Activated T-helper 9 cell treated with anti-CD3 and anti-CD28 coated beads, Interleukin-2, amount 50 U/mL, for 16 hours (primary cell): ENCODE results near the gene PDLIM7.
"Not testable (repeated sequence)": the region's sequence is repeated elsewhere in the genome, so short reads cannot be mapped to it uniquely, and the experiment has no call there.

ENCODE experiments used
- DNase-seq: peaks from one replicate; pipeline ENCODE4 v3.0.0-alpha.2; 2020; ENCODE audit warnings: low read depth

Gene PDLIM7

GRCh38 chr5:177490311-177490991 is 7.0 kb downstream of the PDLIM7 start:
- DNase-seq, result no peak

GRCh38 chr5:177489119-177489716 is 8.2 kb downstream of the PDLIM7 start:
- no peak for DNase-seq

- DNase-seq, result no peak
Observed at GRCh38 chr5:177487975-177488374, 9.4 kb downstream of the PDLIM7 start.

GRCh38 chr5:177487144-177487543 is 10.3 kb downstream of the PDLIM7 start:
- DNase-seq, result no peak

GRCh38 chr5:177486256-177486655 is 11.1 kb downstream of the PDLIM7 start:
- DNase-seq, result no peak

GRCh38 chr5:177485753-177486152 is 11.7 kb downstream of the PDLIM7 start:
- not testable (repeated sequence) for DNase-seq

GRCh38 chr5:177484902-177485549 is 12.4 kb downstream of the PDLIM7 start:
- no peak for DNase-seq

- DNase-seq, result no peak
Observed at GRCh38 chr5:177483994-177484901, 13.2 kb downstream of the PDLIM7 start.

- no peak for DNase-seq
Observed at GRCh38 chr5:177483042-177483441, 14.4 kb downstream of the PDLIM7 start.

GRCh38 chr5:177482359-177482795 is 15.0 kb downstream of the PDLIM7 start:
- no peak for DNase-seq

- DNase-seq, result no peak
Observed at GRCh38 chr5:177479774-177480173, 17.6 kb downstream of the PDLIM7 start.

- DNase-seq, result no peak
Observed at GRCh38 chr5:177478711-177479646, 18.4 kb downstream of the PDLIM7 start.

- no peak for DNase-seq
Observed at GRCh38 chr5:177477701-177478477, 19.5 kb downstream of the PDLIM7 start.

GRCh38 chr5:177476531-177477233 is 20.7 kb downstream of the PDLIM7 start:
- no peak for DNase-seq

- DNase-seq, result no peak
Observed at GRCh38 chr5:177475563-177476427, 21.6 kb downstream of the PDLIM7 start.

- no peak for DNase-seq
Observed at GRCh38 chr5:177474846-177475562, 22.4 kb downstream of the PDLIM7 start.

GRCh38 chr5:177474002-177474476 is 23.4 kb downstream of the PDLIM7 start:
- DNase-seq, result no peak

- DNase-seq, result no peak
Observed at GRCh38 chr5:177473443-177474001, 23.9 kb downstream of the PDLIM7 start, which contains the start of gene DBN1. Gene DBN1, minus strand, starts transcription at chr5:177473634. Its CDS starts 113 bp downstream, at chr5:177473521.
